Measurements from ENCODE around the gene THRAP3.

DNA sequence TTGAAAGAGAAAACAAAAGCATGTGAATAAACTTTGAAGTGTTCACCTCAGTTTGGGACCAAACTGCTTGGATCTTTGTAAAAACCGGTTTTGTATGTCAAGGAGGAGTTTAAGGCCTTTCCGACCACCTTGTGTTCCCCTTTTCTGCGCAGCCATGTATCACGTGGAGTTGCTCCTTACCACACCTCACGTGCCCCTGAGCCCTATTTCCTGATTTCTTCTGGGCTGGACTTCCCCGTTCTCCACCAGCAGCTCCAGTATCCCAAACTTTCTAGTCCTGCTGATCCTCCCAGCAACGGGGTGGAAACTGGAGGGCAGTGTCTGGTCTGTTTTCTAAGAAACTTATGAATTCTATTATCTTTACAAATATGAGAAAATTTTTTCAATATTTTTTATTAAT is 80.3 kb downstream of the THRAP3 start:
- TF ChIP-seq, protein P1, sequence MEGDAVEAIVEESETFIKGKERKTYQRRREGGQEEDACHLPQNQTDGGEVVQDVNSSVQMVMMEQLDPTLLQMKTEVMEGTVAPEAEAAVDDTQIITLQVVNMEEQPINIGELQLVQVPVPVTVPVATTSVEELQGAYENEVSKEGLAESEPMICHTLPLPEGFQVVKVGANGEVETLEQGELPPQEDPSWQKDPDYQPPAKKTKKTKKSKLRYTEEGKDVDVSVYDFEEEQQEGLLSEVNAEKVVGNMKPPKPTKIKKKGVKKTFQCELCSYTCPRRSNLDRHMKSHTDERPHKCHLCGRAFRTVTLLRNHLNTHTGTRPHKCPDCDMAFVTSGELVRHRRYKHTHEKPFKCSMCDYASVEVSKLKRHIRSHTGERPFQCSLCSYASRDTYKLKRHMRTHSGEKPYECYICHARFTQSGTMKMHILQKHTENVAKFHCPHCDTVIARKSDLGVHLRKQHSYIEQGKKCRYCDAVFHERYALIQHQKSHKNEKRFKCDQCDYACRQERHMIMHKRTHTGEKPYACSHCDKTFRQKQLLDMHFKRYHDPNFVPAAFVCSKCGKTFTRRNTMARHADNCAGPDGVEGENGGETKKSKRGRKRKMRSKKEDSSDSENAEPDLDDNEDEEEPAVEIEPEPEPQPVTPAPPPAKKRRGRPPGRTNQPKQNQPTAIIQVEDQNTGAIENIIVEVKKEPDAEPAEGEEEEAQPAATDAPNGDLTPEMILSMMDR (conservative IDR thresholded peaks at IDR 0.05), result no peak
- TF ChIP-seq EZH2 (IDR thresholded peaks at IDR 0.05; ENCODE audit: low read depth), result no peak
